ENCODE measurements around the gene DCLK2.
"Not testable (repeated sequence)": the region's sequence is repeated elsewhere in the genome, so short reads cannot be mapped to it uniquely, and the experiment has no call there.

DCLK2 gene

DNA sequence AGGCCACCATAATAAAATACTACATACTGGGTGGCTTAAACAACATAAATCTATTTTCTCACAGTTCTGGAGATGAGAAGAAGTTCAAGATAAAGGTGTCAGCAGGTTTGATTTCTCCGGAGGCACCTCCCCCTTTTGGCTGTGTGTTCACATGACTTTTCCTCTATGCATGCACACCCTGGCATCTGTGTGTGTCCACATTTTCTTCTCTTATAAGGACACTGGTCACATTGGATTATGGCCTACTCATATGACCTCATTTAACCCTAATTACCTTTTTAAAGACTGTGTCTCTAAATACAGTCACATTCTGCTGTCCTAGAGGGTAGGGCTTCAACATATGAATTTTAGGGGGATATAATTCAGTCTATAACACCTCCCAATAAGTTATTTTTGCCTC is 79.8 kb downstream of the DCLK2 start:
- no peaks in the 10 kb centered on the region for H3K9me3 ChIP-seq (ENCODE audit: control insufficient read depth in 5 of 5, low read length in 5 of 5)
- H3K4me3 ChIP-seq (ENCODE audit: low read depth in 1 of 5, low read length in 5 of 5), result no peak overlapping the region
- peaks cover 0 to 10% (median 0%) of the 10 kb centered on the region in 5 donors for H3K4me1 ChIP-seq (ENCODE audit: control insufficient read depth in 5 of 5, insufficient read depth in 5 of 5, low read length in 5 of 5)
- no peaks in the 10 kb centered on the region for H3K27me3 ChIP-seq (ENCODE audit: control insufficient read depth in 5 of 5, insufficient read depth in 4 of 5, low read length in 5 of 5)
- H3K36me3 ChIP-seq (ENCODE audit: control insufficient read depth in 5 of 5, insufficient read depth in 5 of 5, low read length in 5 of 5), result no peaks in the 10 kb centered on the region
- no peak overlapping the region for H3K27ac ChIP-seq (ENCODE audit: low read depth, low read length)
- H3K9ac ChIP-seq (ENCODE audit: low read length in 5 of 5), result no peak overlapping the region

DNA sequence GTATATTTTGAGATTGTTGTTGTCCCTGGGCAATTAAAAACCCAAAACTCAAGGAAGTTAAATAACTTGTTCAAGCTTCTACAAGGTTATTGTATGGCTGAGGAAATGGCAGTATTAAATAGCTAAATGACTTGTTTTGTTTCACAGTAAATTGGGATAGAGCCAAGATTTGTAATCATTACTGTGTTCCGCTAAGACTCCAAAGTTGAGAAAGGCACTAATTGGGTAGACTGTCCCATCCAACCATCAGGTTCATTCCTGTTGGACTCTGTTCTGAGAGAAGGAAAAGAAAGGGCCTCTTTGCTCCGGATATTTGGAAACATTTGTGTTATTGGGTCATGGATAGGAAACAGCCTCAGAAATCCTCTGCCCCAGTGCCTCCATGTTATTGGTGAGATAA is 82.2 kb downstream of the DCLK2 start:
- H3K27me3 ChIP-seq (ENCODE audit: control insufficient read depth in 5 of 5, insufficient read depth in 4 of 5, low read length in 5 of 5), result no peaks in the 10 kb centered on the region
- no peaks in the 10 kb centered on the region for H3K36me3 ChIP-seq (ENCODE audit: control insufficient read depth in 5 of 5, insufficient read depth in 5 of 5, low read length in 5 of 5)
- no peaks in the 10 kb centered on the region for H3K9me3 ChIP-seq (ENCODE audit: control insufficient read depth in 5 of 5, low read length in 5 of 5)
- H3K9ac ChIP-seq (ENCODE audit: low read length in 5 of 5), result no peak overlapping the region
- H3K4me1 ChIP-seq (ENCODE audit: control insufficient read depth in 5 of 5, insufficient read depth in 5 of 5, low read length in 5 of 5), result peaks cover 0 to 10% (median 0%) of the 10 kb centered on the region in 5 donors
- peak overlapping the region in 1 of 5 donors; percentile 29 for H3K4me3 ChIP-seq (ENCODE audit: low read depth in 1 of 5, low read length in 5 of 5)
- peak overlapping the region; percentile 23 for H3K27ac ChIP-seq (ENCODE audit: low read depth, low read length)

GRCh38 chr4:150161109-150161508 is 82.9 kb downstream of the DCLK2 start:
- Histone ChIP-seq H3K27me3 (ENCODE audit: control insufficient read depth in 5 of 5, insufficient read depth in 4 of 5, low read length in 5 of 5) (no peaks in the 10 kb centered on the region), H3K9me3 (ENCODE audit: control insufficient read depth in 5 of 5, low read length in 5 of 5) (no peaks in the 10 kb centered on the region), H3K36me3 (ENCODE audit: control insufficient read depth in 5 of 5, insufficient read depth in 5 of 5, low read length in 5 of 5) (no peaks in the 10 kb centered on the region), H3K27ac (ENCODE audit: low read depth, low read length) (peak overlapping the region; percentile 23), H3K9ac (ENCODE audit: low read length in 5 of 5) (no peak overlapping the region), H3K4me1 (ENCODE audit: control insufficient read depth in 5 of 5, insufficient read depth in 5 of 5, low read length in 5 of 5) (peaks cover 0 to 10% (median 0%) of the 10 kb centered on the region in 5 donors), H3K4me3 (ENCODE audit: low read depth in 1 of 5, low read length in 5 of 5) (no peak overlapping the region)

GRCh38 chr4:150162020-150162419 is 83.8 kb downstream of the DCLK2 start:
- H3K9ac ChIP-seq (ENCODE audit: low read length in 5 of 5); H3K27me3 ChIP-seq (ENCODE audit: control insufficient read depth in 5 of 5, insufficient read depth in 4 of 5, low read length in 5 of 5); H3K4me3 ChIP-seq (ENCODE audit: low read depth in 1 of 5, low read length in 5 of 5); H3K36me3 ChIP-seq (ENCODE audit: control insufficient read depth in 5 of 5, insufficient read depth in 5 of 5, low read length in 5 of 5); H3K27ac ChIP-seq (ENCODE audit: low read depth, low read length); H3K9me3 ChIP-seq (ENCODE audit: control insufficient read depth in 5 of 5, low read length in 5 of 5): not testable (repeated sequence)
- peaks cover 0 to 11% (median 0%) of the 10 kb centered on the region in 5 donors for H3K4me1 ChIP-seq (ENCODE audit: control insufficient read depth in 5 of 5, insufficient read depth in 5 of 5, low read length in 5 of 5)

GRCh38 chr4:150164055-150164454 is 85.8 kb downstream of the DCLK2 start:
- H3K4me1 ChIP-seq (ENCODE audit: control insufficient read depth in 5 of 5, insufficient read depth in 5 of 5, low read length in 5 of 5), result peaks cover 0 to 17% (median 0%) of the 10 kb centered on the region in 5 donors
- H3K4me3 ChIP-seq (ENCODE audit: low read depth in 1 of 5, low read length in 5 of 5), result no peak overlapping the region
- H3K9me3 ChIP-seq (ENCODE audit: control insufficient read depth in 5 of 5, low read length in 5 of 5), result no peaks in the 10 kb centered on the region
- no peak overlapping the region for H3K9ac ChIP-seq (ENCODE audit: low read length in 5 of 5)
- H3K27me3 ChIP-seq (ENCODE audit: control insufficient read depth in 5 of 5, insufficient read depth in 4 of 5, low read length in 5 of 5), result no peaks in the 10 kb centered on the region
- no peak overlapping the region for H3K27ac ChIP-seq (ENCODE audit: low read depth, low read length)
- no peaks in the 10 kb centered on the region for H3K36me3 ChIP-seq (ENCODE audit: control insufficient read depth in 5 of 5, insufficient read depth in 5 of 5, low read length in 5 of 5)

GRCh38 chr4:150164956-150165629 is 86.8 kb downstream of the DCLK2 start:
- no peak overlapping the region for H3K9ac ChIP-seq (ENCODE audit: low read length in 5 of 5)
- peaks cover 0 to 12% (median 0%) of the 10 kb centered on the region in 5 donors for H3K4me1 ChIP-seq (ENCODE audit: control insufficient read depth in 5 of 5, insufficient read depth in 5 of 5, low read length in 5 of 5)
- H3K9me3 ChIP-seq (ENCODE audit: control insufficient read depth in 5 of 5, low read length in 5 of 5), result no peaks in the 10 kb centered on the region
- no peaks in the 10 kb centered on the region for H3K36me3 ChIP-seq (ENCODE audit: control insufficient read depth in 5 of 5, insufficient read depth in 5 of 5, low read length in 5 of 5)
- H3K27me3 ChIP-seq (ENCODE audit: control insufficient read depth in 5 of 5, insufficient read depth in 4 of 5, low read length in 5 of 5), result no peaks in the 10 kb centered on the region
- no peak overlapping the region for H3K4me3 ChIP-seq (ENCODE audit: low read depth in 1 of 5, low read length in 5 of 5)
- no peak overlapping the region for H3K27ac ChIP-seq (ENCODE audit: low read depth, low read length)

DNA sequence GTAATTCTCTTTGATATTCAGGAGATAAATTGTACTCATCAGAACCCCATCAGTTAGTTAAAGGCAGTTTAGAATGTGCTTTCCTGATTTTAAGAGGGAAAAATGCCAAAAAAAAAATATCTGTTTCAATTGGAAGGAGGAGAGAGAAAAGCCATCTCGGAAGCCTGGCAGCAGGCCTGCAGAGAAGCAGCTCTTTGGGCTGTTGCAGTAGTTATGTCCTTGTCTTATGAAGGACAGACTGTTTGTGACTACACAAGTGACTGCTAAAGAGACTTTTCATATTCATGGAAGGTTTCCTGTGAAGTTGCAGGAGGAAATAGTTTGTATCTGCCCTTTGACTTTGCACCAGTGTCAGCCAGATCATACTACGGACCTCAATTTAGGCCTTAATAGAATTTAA is 88.8 kb downstream of the DCLK2 start:
- Histone ChIP-seq H3K27me3 (ENCODE audit: control insufficient read depth in 5 of 5, insufficient read depth in 4 of 5, low read length in 5 of 5) (no peaks in the 10 kb centered on the region), H3K36me3 (ENCODE audit: control insufficient read depth in 5 of 5, insufficient read depth in 5 of 5, low read length in 5 of 5) (no peaks in the 10 kb centered on the region), H3K4me3 (ENCODE audit: low read depth in 1 of 5, low read length in 5 of 5) (no peak overlapping the region), H3K9me3 (ENCODE audit: control insufficient read depth in 5 of 5, low read length in 5 of 5) (no peaks in the 10 kb centered on the region), H3K27ac (ENCODE audit: low read depth, low read length) (no peak overlapping the region), H3K9ac (ENCODE audit: low read length in 5 of 5) (no peak overlapping the region), H3K4me1 (ENCODE audit: control insufficient read depth in 5 of 5, insufficient read depth in 5 of 5, low read length in 5 of 5) (peaks cover 0 to 7% (median 0%) of the 10 kb centered on the region in 5 donors)

DNA sequence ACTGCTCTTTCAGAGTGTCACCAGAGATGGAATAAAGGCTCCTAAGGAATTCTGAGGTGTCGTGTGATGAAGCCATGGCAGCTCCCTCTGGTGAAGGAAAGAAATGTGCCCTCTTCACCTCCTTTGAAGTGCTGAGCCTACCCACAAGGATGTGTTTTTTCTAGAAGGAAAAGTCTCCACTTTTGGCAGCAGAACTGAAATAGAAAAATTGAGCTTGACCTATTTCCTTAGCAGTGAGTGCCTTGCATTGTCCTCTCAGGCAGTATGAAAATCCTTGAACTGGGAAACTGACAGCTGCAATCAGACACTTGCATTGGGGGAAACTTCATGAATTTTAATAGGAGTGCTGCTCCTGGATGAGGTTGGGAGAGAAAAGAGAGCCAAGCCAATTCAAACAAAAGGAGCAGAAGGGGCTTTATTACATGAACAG is 95.2 kb downstream of the DCLK2 start:
- Histone ChIP-seq H3K4me3 (ENCODE audit: low read depth in 1 of 5, low read length in 5 of 5) (no peak overlapping the region), H3K27ac (ENCODE audit: low read depth, low read length) (peak overlapping the region; percentile 31), H3K27me3 (ENCODE audit: control insufficient read depth in 5 of 5, insufficient read depth in 4 of 5, low read length in 5 of 5) (no peaks in the 10 kb centered on the region), H3K9me3 (ENCODE audit: control insufficient read depth in 5 of 5, low read length in 5 of 5) (no peaks in the 10 kb centered on the region), H3K4me1 (ENCODE audit: control insufficient read depth in 5 of 5, insufficient read depth in 5 of 5, low read length in 5 of 5) (peaks cover 5 to 33% (median 8%) of the 10 kb centered on the region in 5 donors), H3K9ac (ENCODE audit: low read length in 5 of 5) (no peak overlapping the region), H3K36me3 (ENCODE audit: control insufficient read depth in 5 of 5, insufficient read depth in 5 of 5, low read length in 5 of 5) (no peaks in the 10 kb centered on the region)

- no peaks in the 10 kb centered on the region for H3K27me3 ChIP-seq (ENCODE audit: control insufficient read depth in 5 of 5, insufficient read depth in 4 of 5, low read length in 5 of 5)
- H3K27ac ChIP-seq (ENCODE audit: low read depth, low read length), result peak overlapping the region; percentile 31
- H3K36me3 ChIP-seq (ENCODE audit: control insufficient read depth in 5 of 5, insufficient read depth in 5 of 5, low read length in 5 of 5), result no peaks in the 10 kb centered on the region
- no peaks in the 10 kb centered on the region for H3K9me3 ChIP-seq (ENCODE audit: control insufficient read depth in 5 of 5, low read length in 5 of 5)
- no peak overlapping the region for H3K9ac ChIP-seq (ENCODE audit: low read length in 5 of 5)
- peaks cover 5 to 33% (median 8%) of the 10 kb centered on the region in 5 donors for H3K4me1 ChIP-seq (ENCODE audit: control insufficient read depth in 5 of 5, insufficient read depth in 5 of 5, low read length in 5 of 5)
- peak overlapping the region in 2 of 5 donors; percentile 17 to 30 for H3K4me3 ChIP-seq (ENCODE audit: low read depth in 1 of 5, low read length in 5 of 5)
These were observed 95.7 kb downstream of the DCLK2 start for GRCh38 chr4:150173982-150174398.

DNA sequence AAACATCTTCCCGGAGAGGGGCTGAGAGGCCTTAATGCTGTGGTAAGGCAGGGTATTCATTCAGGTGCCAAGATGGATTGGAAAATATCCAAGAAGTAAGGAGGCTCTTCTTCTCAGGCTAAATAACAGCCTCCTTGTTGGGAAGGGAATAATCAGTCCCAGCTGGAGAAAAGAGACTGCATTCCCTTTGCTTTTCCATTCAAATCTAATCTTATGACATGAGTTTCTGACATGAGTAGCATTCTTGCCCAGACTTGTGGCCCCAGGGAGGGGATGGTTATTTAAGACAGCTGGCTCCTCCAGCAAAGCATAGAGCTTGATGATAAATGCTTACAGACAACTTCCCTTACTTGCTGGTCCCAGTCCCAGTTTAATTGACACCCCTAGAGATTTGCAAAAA is 98.3 kb downstream of the DCLK2 start:
- H3K36me3 ChIP-seq (ENCODE audit: control insufficient read depth in 5 of 5, insufficient read depth in 5 of 5, low read length in 5 of 5), result no peaks in the 10 kb centered on the region
- no peak overlapping the region for H3K27ac ChIP-seq (ENCODE audit: low read depth, low read length)
- no peaks in the 10 kb centered on the region for H3K27me3 ChIP-seq (ENCODE audit: control insufficient read depth in 5 of 5, insufficient read depth in 4 of 5, low read length in 5 of 5)
- peaks cover 5 to 39% (median 8%) of the 10 kb centered on the region in 5 donors for H3K4me1 ChIP-seq (ENCODE audit: control insufficient read depth in 5 of 5, insufficient read depth in 5 of 5, low read length in 5 of 5)
- no peak overlapping the region for H3K9ac ChIP-seq (ENCODE audit: low read length in 5 of 5)
- H3K4me3 ChIP-seq (ENCODE audit: low read depth in 1 of 5, low read length in 5 of 5), result no peak overlapping the region
- no peaks in the 10 kb centered on the region for H3K9me3 ChIP-seq (ENCODE audit: control insufficient read depth in 5 of 5, low read length in 5 of 5)
